AG08396 (cell line): ENCODE data around the gene E2F7.

Experiments
- DNase-seq: peaks from one replicate; pipeline ENCODE4 v3.0.0; 2012; ENCODE audit warnings: low spot score, mixed read lengths

E2F7 gene

DNA sequence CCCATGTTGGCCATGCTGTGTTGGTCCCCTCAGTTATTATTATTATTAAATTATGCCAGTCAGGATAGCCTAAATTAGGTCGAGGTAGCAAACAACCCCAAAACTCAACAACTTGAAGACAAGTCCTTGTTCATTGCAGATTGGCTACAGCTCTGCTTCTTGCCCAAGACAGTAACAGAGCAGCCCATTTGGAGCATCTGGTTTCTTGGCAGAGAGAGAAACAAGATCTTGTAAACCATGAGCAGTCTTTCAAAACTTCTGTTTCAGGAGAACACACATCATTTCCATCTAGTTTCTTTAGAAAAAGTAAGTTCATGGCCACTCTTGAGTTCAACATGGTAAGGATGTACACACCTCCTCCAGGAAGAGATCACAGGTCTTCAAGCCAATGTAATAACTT, 52.3 kb downstream of the E2F7 start:
- DNase-seq, result peak; percentile 14

DNA sequence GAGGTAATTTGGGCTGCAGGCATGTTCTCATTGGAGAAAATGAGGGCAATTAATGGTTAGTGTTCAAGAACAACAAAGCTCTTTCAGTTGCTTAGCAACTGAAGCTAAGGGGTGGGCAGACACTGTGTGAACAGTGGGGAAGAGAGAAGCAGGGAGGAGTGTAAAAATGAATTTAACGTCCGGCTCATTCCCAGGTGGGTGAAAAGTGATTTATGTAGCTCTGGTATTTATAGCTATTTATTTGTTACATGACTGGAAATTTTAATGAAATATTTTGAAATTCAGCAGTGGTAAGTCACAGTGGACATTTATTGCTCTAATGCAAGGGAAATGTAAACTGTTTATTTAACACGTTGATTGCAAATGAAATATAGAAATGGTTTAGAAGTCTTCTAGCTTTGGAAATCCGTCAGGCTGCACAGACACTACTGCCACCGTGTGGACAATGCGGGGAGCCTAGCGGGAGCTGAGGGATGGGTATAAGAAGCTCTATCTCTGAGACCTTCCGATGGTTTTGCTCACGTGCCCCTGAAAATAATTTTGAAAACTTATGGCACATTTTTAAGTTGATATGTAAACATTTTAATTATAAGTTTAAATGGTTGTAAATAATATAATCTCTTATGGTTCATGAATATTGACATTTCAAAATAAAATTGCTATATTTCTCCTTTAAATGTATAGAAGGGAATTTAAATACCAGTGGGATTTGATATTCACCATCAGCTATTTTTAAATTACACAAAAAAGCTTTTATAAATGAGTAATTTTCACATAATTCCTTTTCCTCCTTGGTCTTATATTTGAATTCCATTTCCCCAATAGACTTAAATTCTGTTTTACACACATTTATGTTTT, 54.4 kb downstream of the E2F7 start:
- peak; percentile 68 for DNase-seq

- DNase-seq, result no peak
Observed at GRCh38 chr12:77007476-77007875, 57.9 kb downstream of the E2F7 start.

GRCh38 chr12:77005611-77006098, 59.7 kb downstream of the E2F7 start:
- no peak for DNase-seq

- DNase-seq, result no peak
Observed at GRCh38 chr12:77003914-77004313, 61.5 kb downstream of the E2F7 start.

DNA sequence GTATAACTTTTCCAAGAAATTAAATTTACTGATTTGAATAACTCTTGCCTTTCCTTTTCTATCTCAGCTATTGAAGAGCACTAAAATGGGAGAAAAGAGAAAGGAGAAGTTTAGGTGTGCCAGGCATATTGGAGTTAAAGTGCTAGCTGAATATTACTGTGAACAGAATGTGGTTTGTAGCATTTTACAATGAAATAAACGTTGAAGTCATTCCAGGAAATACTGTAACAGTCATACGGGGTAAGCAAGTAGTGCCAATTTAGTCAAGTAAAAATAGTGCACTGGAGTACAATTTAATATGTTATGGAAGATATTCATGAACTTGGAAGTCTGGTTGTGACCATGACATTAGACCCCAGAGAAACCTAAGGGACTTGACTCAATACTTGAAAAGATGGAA, 62.1 kb downstream of the E2F7 start:
- no peak for DNase-seq

GRCh38 chr12:77002382-77002781, 63.0 kb downstream of the E2F7 start:
- DNase-seq, result no peak

DNA sequence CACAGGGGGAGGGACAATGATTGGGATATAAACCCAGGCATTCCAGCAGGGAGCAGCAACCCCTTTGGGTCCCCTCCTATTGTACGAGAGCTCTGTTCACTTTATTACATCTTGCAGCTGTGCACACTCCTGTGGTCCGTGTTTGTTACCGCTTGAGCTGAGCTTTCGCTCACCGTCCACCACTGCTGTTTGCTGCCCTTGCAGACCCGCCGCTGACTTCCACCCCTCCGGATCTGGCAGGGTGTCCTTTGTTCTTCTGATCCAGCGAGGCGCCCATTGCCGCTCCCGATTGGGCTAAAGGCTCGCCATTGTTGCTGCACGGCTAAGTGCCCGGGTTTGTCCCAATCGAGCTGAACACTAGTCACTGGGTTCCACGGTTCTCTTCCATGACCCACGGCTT, 64.1 kb downstream of the E2F7 start:
- DNase-seq, result no peak

DNA sequence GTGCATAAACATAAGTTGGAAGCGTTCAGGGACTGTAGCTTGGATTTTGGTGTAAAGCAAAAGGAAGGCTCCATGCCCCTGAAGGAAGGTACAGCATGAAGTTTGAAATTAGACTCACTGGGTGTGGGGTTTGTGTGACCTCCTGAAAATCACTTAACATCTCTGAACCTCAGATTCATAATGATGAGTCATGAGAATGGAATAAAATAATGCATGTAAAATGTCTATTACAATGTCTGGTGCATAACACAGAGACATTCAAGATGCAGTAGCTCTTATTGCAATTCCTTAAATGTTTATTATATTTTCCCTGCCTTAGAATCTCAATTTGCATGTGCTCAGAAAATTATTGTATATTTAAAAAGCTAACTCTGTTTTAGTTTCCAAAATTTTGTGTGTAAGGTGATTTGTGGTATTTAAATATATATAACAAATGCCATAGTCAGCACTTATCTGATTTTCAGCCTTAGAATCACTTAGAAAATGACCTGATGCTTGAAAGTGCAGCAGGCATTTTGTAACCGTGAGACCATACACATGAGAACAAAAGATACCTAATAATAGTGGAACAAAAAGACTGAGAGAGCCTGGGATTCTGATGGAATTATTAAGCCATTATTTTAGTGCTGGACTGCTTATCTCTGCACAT, 66.3 kb downstream of the E2F7 start:
- DNase-seq, result no peak

DNA sequence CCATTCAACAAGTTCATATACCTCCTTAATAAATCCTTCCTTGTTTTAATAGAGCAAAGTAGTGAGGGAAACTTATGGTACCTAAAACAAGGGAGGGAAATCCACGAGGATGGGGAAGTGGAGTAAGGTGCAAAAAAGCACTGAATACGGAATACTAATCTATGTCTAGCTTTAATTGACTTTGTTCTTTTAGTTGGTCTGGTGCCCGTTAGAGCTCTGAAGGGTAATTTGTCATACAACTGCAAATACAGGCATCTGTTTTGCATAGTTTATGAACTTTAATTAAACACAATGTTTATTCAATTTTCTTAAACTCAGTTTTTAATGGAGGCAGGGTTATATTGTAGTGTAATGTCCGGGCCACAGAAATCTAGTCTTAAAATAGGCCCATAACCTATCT, 67.0 kb downstream of the E2F7 start:
- DNase-seq, result no peak

DNA sequence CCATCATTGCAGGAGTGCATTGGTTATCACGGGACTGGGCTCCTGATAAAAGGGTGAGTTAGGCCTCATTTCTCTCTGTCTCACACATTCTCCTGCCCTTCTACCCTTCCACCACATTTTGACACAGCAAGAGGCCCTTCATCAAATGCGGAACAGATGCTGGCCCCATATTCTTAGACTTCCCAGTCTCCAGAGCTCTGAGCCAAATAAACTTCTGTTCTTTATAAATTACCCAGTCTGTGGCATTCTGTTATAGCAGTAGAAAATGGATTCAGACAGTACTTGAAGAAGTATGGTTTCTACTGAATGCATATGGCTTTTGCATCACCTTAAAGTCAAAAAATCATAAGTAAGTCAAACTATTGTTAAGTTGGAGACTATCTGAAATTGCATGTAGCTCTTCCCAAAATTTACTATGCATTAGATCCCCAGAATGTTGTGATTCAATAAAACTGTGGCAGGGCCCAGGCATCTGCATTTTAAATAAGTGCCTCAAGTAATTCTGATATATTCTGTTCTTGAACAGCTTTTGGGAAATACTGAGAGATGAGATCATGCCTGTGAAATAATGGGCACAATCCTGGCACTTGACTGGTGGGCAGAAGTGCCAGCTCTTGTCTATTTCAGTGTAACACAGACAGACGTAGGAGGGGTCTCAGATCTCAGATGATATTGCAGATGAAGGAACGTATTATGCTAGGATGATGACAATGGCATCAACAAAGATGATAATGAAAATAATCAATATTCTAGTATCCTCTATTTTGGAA, 68.2 kb downstream of the E2F7 start:
- DNase-seq, result no peak

GRCh38 chr12:76990716-76991115, 74.7 kb downstream of the E2F7 start:
- DNase-seq, result no peak

- DNase-seq, result no peak
Observed at GRCh38 chr12:76984566-76984965, 80.8 kb downstream of the E2F7 start.

DNA sequence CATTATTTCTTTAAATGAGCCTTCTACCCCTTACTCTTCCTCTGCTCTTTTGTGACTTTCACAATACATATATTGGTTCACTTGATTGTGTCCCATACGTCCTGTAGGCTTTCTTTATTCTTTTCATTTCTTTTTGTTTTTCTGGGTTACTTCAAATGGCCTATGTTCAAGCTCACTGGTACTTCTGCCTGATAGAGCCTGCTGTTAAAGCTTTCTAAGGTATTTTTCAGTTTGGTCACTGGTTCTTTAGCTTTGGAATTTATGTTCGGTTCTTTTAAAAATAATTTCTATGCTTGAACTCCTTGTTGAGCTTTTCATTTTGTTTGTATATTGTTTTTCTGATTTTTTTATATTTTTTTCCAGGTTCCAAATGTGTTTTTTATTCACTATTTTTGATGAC, 81.9 kb downstream of the E2F7 start:
- no peak for DNase-seq

GRCh38 chr12:76980196-76980595, 85.2 kb downstream of the E2F7 start:
- no peak for DNase-seq

- DNase-seq, result no peak
Observed at GRCh38 chr12:76976777-76977382, 88.5 kb downstream of the E2F7 start.
